Ovary (tissue), 3 donors: ENCODE results near the gene CCDC7.

Source experiments
- EP300 ChIP-seq: sonication (generic); formaldehyde crosslinking; IDR thresholded peaks from one replicate; pipeline ENCODE4 v1.6.1; 2017; ENCODE audit warnings: antibody characterized with exemption
- POLR2A ChIP-seq: fragments of 450-650 bp; IDR thresholded peaks from one replicate; pipeline ENCODE4 v1.6.1; 2017; ENCODE audit warnings: antibody characterized with exemption, mild to moderate bottlenecking, moderate library complexity
- TF ChIP-seq, protein P1 (sequence below), 3 donors: fragments of 450-650 bp in 2 of 3; fragments of 200-600 bp in 1 of 3; IDR thresholded peaks; one replicate each; pipeline versions ENCODE4 v1.5.1 to v1.8.0; 2016 to 2022; ENCODE audit warnings: antibody characterized with exemption in 3 of 3, mild to moderate bottlenecking in 1 of 3
- donor health status: DM: no; HTN: no; CAD: no.

GRCh38 chr10:32477499-32477898, 31.6 kb downstream of the CCDC7 start:
- TF ChIP-seq, protein P1, sequence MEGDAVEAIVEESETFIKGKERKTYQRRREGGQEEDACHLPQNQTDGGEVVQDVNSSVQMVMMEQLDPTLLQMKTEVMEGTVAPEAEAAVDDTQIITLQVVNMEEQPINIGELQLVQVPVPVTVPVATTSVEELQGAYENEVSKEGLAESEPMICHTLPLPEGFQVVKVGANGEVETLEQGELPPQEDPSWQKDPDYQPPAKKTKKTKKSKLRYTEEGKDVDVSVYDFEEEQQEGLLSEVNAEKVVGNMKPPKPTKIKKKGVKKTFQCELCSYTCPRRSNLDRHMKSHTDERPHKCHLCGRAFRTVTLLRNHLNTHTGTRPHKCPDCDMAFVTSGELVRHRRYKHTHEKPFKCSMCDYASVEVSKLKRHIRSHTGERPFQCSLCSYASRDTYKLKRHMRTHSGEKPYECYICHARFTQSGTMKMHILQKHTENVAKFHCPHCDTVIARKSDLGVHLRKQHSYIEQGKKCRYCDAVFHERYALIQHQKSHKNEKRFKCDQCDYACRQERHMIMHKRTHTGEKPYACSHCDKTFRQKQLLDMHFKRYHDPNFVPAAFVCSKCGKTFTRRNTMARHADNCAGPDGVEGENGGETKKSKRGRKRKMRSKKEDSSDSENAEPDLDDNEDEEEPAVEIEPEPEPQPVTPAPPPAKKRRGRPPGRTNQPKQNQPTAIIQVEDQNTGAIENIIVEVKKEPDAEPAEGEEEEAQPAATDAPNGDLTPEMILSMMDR (IDR thresholded peaks at IDR 0.05) = no peak
- TF ChIP-seq POLR2A (no peak), EP300 (no peak)
